GM21825 (cell line): ENCODE data around the gene NUP153.

Experiments
- ATAC-seq: cut with Tn5 transposase; IDR thresholded peaks from one replicate; pipeline ENCODE4 v1.9.1; 2021; ENCODE audit warnings: mild to moderate bottlenecking, moderate library complexity; ENCODE audit not compliant: unreplicated experiment

NUP153 gene

GRCh38 chr6:17672064-17672718 lies 34.5 kb downstream of the NUP153 start:
- ATAC-seq, result no peak

GRCh38 chr6:17666646-17667045 lies 40.1 kb downstream of the NUP153 start:
- no peak for ATAC-seq

GRCh38 chr6:17665132-17665531 lies 41.6 kb downstream of the NUP153 start:
- ATAC-seq, result no peak

GRCh38 chr6:17663226-17663625 lies 43.5 kb downstream of the NUP153 start:
- ATAC-seq, result no peak

- ATAC-seq, result no peak
Observed at GRCh38 chr6:17662585-17662984, 44.1 kb downstream of the NUP153 start.

GRCh38 chr6:17656644-17657043 lies 50.1 kb downstream of the NUP153 start:
- ATAC-seq, result no peak

- ATAC-seq, result no peak
Observed at GRCh38 chr6:17656092-17656491, 50.6 kb downstream of the NUP153 start.

- no peak for ATAC-seq
Observed at GRCh38 chr6:17653198-17653882, 53.4 kb downstream of the NUP153 start.

- no peak for ATAC-seq
Observed at GRCh38 chr6:17650656-17651309, 55.9 kb downstream of the NUP153 start.

GRCh38 chr6:17648745-17649144 lies 58.0 kb downstream of the NUP153 start:
- ATAC-seq, result no peak

GRCh38 chr6:17640477-17640917 lies 66.2 kb downstream of the NUP153 start:
- ATAC-seq, result no peak

- no peak for ATAC-seq
Observed at GRCh38 chr6:17638212-17638715, 68.5 kb downstream of the NUP153 start.

- no peak for ATAC-seq
Observed at GRCh38 chr6:17635568-17635967, 71.2 kb downstream of the NUP153 start.

GRCh38 chr6:17633465-17634188 lies 73.1 kb downstream of the NUP153 start:
- ATAC-seq, result no peak

GRCh38 chr6:17632934-17633333 lies 73.8 kb downstream of the NUP153 start:
- no peak for ATAC-seq

- no peak for ATAC-seq
Observed at GRCh38 chr6:17630511-17631073, 76.1 kb downstream of the NUP153 start.

GRCh38 chr6:17629824-17630510 lies 76.8 kb downstream of the NUP153 start:
- ATAC-seq, result no peak

- ATAC-seq, result no peak
Observed at GRCh38 chr6:17628873-17629272, 77.9 kb downstream of the NUP153 start.

- no peak for ATAC-seq
Observed at GRCh38 chr6:17624396-17624795, 82.3 kb downstream of the NUP153 start.

GRCh38 chr6:17622144-17622543 lies 84.6 kb downstream of the NUP153 start:
- no peak for ATAC-seq
